PC-9 (cell line): ENCODE data around the gene SMIM36.

Source experiments
- EZH2 ChIP-seq: fragments of 200-600 bp; sonication (generic); IDR thresholded peaks from 2 replicates; pipeline ENCODE4 v1.8.0; 2017; ENCODE audit warnings: antibody characterized with exemption, low read depth
- TF ChIP-seq, protein P1 (sequence below): fragments of 200-600 bp; sonication (generic); conservative IDR thresholded peaks from 2 replicates; pipeline ENCODE4 v1.6.1; 2017; ENCODE audit warnings: mixed run types, antibody characterized with exemption, mild to moderate bottlenecking, moderate library complexity

DNA sequence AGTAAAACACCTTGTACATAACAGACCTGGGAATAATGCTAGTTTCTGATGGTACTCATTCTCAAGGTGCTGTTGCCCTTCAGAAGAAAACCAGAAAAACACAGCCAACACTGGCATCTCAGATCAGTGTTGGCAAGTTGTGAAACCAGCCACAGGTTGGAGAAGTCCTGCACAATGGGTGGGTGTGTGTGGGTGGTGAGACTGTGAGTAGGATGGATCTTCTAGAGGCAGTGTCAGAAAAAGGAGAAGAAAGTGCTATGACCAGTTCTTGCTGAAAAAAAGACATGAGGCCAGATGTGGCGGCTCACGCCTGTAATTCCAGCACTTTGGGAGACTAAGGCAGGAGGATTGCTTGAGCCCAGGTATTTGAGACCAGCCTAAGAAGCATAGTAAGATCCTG, 35.2 kb upstream of the SMIM36 start:
- TF ChIP-seq EZH2 = no peak
- TF ChIP-seq, protein P1, sequence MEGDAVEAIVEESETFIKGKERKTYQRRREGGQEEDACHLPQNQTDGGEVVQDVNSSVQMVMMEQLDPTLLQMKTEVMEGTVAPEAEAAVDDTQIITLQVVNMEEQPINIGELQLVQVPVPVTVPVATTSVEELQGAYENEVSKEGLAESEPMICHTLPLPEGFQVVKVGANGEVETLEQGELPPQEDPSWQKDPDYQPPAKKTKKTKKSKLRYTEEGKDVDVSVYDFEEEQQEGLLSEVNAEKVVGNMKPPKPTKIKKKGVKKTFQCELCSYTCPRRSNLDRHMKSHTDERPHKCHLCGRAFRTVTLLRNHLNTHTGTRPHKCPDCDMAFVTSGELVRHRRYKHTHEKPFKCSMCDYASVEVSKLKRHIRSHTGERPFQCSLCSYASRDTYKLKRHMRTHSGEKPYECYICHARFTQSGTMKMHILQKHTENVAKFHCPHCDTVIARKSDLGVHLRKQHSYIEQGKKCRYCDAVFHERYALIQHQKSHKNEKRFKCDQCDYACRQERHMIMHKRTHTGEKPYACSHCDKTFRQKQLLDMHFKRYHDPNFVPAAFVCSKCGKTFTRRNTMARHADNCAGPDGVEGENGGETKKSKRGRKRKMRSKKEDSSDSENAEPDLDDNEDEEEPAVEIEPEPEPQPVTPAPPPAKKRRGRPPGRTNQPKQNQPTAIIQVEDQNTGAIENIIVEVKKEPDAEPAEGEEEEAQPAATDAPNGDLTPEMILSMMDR = no peak
